Ecto neural progenitor cell (in vitro differentiated cells): Measurements from ENCODE around the gene TCF12.

ENCODE experiments used
- DNase-seq: peaks from one replicate; pipeline ENCODE4 v3.0.0-alpha.2; 2018; ENCODE audit warnings: low spot score

Gene TCF12

DNA sequence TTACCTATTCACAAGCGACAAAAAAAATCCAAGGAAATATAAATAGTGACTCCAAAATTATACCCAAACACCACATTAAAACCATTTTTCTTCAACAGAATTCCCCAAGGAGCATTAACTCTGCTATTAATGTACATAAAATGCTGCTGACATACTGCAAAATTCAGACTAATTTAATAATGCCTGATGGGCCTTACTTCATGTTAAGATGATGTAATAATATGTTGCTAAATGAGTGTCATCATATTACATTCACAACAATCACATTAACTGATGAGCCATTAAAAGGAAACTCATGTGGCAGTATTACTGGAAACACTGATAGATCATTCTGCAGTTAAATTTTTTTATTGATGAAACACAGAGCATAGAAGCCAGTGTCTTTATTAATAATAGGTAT, 253.0 kb downstream of the TCF12 start:
- DNase-seq: no peak

GRCh38 chr15:57172925-57173324, 254.5 kb downstream of the TCF12 start:
- no peak for DNase-seq

DNA sequence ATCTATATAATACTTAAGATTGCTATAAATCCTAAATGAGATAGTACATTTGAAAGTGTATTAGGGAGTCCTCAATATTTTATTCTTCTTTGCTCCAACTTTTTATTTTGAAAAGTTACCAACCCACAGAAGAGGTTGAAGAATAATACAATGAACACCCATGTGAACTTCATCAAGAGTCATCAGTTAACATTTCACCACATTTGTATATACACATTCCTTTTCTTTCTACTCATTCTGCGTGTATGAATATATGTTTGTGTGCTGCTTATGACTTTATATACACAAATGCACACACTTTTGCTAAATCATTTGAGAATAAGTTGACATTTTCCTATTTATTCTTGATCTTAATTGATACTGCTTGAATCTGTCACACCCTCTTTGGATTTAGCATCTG, 264.6 kb downstream of the TCF12 start:
- DNase-seq: no peak

DNA sequence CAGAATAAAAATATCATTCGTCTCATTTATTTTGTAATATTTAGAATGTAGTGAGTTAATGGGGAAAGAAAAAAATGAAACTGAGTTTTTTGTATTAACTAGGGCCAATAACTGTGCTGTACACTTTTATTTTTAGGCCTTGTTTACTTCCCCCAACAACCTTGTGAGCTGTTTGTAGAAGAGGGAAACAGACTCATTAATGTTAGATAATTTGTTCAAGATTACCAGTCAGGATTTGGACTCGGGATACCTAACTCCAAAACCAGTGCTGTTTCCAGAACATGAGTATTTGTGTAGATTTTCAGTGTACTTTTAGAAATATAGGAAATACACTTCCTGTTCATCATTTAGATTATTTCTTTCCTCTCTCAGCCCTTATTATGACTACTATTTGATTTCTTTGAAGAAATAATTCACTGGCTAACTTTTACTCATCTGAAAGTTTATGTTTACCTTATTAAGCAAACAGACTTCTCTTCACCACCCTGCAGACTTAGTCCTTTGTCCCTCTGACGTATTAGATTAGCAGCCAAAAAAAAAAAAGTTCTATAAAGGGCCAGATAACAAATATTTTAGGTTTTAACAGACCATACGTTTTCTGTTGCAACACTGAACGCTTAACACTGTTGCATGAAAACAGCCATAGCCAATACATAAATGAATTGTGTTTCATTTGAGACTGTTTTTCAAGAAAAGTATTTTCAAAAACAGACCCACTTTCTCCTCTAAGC, 265.3 kb downstream of the TCF12 start:
- DNase-seq: no peak

DNA sequence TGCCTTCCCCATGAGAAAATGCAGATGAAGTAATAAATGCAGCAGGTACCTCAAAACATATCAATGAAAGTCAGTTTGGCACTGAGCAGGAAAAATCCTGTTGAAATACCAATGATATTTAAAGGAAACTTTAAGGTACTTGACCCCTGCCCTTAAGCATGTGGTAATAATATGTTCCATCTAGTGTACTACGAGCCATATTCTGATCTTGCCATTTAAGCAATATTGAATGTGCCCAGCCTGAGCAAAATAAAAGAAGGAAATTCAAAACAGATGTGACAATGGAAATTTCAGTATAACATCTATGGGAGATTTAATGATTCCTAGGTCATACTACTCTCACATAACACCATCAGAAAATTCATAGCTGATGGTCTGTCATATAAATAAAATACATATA, 266.1 kb downstream of the TCF12 start:
- DNase-seq: no peak

DNA sequence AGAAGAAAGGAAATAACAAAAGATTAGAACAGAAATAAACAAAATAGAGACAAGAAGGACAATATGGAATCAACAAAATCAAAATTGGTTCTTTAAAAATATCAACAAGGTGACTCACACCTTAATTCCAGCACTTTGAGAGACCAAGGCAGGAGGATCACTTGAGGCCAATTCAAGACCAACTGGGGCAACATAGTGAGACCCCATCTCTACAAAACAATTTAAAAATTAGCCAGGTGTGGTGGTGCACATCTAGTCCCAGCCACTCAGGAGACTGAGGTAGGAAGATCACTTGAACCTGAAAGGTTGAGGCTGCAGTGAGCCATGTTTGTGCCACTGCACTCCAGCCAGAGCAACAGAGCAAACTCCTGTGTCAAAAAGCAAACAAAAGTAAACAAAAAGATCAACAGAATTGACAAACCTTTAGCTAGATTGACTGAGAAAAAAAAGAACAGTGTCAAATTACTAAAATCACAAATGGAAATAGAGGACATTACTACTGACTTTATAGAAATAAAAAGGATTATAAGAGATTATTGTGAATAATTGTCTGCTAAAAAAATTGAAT, 267.1 kb downstream of the TCF12 start:
- no peak for DNase-seq

DNA sequence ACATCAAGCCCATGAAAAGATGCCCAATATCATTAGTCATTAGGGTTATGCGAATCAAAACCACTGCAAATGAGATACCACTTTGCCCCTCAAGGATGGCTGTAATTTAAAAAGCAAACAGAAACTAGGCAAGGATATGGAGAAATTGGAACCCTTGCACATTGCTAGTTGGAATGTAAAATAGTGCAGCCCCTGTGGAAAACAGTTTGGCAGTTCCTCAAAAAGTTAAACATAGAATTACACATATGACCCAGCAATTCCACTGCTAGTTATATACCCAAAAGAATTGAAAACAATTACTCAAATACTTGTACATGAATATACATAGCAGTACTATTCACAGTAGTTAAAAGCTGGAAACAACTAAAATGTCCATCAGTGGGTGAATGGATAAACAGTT, 271.0 kb downstream of the TCF12 start:
- DNase-seq: no peak

DNA sequence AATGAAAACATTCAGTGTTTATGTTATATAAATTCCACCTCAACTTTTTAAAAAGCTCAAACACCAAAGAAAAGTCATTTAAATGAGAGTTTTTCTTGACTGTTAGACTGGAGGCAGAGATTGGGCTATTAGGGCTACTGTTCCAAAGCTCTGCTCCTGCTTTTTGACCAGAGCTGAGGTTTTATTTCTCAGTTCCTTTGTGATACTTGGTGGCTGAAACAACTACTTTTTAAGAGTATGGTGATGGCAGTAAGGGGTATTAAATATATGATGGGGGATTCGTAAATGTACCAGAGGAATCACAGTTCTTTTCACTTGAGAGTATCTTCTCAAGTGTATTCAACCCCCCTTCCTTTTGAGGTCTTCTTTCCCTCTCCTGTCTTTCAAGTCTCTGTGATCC, 271.8 kb downstream of the TCF12 start:
- DNase-seq: no peak

GRCh38 chr15:57193161-57193560, 274.7 kb downstream of the TCF12 start:
- no peak for DNase-seq

DNA sequence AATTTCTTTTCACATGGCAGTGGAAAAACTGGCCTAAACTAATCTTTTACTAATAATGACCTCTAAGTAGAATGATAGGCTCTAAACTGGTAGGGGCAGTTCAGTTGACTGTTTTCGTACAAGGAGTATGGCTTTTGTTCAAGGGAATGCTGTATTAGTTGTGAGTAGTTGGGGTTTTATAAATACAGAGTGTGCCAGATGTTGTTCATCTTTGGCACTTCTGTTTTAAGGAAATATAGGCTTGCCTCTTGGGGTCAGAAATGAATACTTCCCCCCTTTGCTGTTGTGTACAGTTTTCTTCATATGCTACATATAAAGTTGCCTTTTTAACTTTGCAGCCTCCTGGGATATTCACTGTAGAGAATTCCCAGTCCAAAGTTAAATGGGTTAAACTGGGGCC, 276.9 kb downstream of the TCF12 start:
- DNase-seq: no peak

DNA sequence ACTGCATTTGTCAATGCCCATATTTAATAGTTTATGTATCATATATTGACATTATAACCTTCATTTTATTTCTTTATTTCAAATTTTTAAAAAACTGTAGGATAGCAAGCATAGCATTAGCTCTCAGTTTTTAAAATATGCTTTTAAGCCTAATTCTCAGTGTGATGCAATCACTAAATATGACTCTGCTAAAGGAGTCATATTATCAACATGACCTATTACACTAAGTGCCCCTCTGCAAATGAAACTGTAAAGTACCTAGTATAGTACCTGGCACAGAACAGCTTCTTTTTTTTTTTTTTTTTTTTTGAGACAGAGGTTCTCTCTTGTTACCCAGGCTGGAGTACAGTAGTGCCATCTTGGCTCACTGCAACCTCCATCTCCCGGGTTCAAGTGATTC, 278.4 kb downstream of the TCF12 start:
- no peak for DNase-seq

DNA sequence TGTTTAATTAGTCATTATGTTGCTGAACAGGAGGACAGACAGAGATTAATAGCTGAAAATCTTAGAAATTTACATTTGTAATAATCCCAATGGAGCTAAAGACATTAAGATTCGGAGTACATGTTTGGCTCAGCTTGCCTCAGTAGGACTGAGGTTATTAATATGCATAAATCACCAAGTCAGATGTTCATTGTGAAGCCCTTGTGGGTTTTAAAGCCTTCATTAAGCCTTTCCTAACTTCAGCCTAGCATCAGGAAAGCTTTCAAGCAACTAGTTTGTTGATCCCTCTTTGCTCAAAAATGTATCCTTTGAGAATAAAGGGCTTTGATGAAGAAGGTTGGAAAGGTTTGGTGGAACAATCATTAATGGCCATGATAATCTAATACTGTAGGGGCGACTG, 279.7 kb downstream of the TCF12 start:
- DNase-seq: no peak

DNA sequence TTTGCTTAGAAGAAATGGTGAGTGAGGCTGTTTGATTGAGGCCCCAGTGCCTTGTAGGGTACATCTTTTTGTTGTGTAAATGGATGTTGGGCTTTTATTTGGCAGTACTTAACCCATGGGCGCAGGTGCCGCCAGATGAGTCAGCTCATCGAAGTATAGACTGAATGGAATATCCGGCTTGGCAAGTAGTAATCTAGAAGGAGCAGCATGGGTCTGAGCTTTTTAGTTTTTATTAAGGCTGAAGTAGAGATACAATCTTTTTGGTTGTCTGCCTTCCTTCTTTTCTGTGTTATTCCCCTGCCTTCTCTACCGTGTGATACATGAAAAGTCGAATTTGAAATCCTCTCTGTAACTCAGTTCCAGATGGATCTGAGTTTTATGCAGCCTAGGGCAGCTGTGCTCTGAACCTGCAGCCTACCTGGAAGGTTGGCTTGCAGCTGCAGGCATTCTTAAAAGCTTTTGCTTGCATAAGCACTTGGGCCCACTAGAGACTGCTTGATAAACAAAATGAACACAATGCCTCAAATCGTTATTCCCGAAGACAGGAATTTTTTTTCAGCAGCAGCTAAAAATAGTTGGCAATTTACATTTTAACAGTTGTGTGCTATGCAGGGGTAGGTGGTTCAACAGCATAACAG, 280.3 kb downstream of the TCF12 start:
- no peak for DNase-seq

GRCh38 chr15:57201578-57201977, 283.1 kb downstream of the TCF12 start:
- DNase-seq: no peak

DNA sequence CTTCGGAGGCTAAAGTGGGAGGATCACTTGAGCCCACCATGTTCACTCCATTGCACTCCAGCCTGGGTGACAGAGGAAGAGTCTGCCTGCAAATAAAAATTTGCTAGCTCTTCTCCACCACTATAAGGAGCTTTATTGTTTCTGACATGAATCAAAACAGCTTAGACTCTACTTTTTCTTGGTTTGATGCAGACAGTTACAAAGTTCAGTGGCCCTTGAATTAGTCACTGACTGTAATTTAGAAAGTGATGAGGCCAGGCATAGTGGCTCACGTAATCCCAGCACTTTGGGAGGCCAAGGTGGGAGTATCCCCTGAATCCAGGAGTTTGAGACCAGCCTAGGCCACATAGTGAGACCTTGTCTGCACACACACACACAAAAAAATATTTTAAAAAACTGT, 285.5 kb downstream of the TCF12 start:
- no peak for DNase-seq

DNA sequence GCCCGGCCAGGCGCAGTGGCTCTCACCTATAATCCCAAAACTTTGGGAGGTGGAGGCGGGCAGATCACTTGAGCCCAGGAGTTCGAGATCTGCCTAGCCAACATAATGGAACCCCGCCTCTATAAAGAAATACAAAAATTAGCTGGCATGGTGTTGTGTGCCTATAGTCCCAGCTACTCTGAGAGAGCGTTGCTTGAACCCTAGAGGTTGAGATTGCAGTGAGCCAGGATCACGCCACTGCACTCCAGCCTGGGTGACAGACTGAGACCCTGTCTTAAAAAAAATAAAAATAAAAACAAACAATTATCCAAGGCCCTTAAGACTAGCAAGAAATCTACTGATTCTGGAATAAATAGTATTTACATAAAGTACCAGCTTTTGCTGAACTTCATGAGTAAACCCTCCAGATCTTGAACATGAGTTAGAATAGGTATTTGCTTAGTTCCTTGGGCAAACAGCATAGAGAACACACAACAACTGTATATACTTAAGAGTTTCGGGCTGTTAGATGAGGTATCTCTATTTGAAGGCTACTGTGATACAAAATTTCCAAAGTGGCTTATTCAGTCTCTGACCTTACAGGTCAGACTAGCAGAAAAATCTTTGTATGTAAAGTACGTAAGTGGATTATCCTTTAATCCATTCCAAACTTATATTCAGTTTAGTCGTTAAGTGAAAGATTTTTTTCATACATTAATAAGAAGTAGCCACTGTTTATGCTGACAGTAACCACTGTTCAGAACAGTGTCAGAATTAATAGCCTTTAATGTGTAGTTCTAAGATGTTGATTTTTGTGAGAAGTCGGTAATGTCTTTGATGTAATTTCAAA, 286.8 kb downstream of the TCF12 start:
- DNase-seq: no peak

GRCh38 chr15:57205996-57206395, 287.6 kb downstream of the TCF12 start:
- no peak for DNase-seq

DNA sequence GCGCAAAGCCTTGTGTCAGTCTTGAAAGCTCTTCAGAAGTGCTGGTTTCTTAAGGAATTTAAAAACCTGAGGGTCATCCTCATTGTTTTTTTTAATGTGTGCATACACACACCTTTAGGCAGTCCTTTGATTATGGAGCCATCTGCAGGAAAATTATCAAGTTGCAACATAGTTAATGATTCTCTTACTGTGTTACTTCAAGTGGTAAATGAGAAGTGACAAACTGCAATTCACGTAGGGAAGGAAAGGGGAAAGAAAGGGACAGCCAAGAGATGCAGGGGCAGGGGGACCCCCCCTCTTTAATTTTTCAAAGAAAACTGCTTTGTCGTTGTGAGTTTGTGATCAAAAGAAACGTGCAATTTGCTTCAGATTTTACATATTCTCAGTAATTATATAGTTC, 295.4 kb downstream of the TCF12 start:
- no peak for DNase-seq

DNA sequence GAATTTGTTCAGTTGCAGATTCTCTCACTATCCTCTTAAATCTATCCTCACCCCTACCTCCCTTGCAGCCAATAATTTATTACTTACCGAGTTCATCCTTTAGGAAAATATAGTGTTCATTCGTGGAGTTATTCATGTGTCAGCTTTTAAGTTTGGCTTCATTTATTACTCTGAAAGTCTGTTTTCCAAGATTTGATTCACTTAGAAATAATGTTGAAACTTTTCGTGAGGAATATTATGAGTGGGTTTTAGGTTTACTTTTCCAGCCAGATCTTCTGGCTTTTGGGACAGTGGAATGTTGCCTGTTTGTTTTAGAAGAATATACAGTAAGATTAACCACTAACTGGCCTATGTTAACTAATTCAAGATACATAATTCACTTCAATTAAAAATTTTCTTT, 296.9 kb downstream of the TCF12 start:
- no peak for DNase-seq

GRCh38 chr15:57215881-57216280, 297.4 kb downstream of the TCF12 start:
- no peak for DNase-seq

DNA sequence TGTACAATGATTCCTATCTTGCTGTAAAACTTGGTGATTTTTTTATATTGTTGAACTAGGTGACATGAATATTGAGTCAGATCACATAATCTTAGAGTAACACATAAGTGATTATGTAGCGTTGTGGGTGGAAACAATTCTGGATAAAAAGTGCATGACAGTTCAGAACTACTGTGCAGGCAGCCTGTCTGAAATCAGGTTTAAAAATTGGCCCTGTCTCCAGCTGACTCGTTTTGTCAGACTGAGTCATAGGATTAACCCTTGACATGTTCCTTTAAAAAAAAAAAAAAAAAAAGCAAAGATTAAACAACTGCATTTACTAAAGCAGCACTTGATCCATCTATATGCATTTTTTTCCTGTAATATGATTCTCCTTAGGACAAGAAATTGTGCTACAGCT, 297.8 kb downstream of the TCF12 start:
- no peak for DNase-seq

GRCh38 chr15:57217778-57218598, 299.5 kb downstream of the TCF12 start:
- no peak for DNase-seq
